CD4-positive, alpha-beta T cell treated with Interleukin-6 at 100 ng/mL for 8 hours (primary cell): ENCODE results near the gene MKNK2.

ENCODE experiments used
- DNase-seq: peaks from one replicate; pipeline ENCODE4 v3.0.0-alpha.2; 2020; ENCODE audit warnings: mixed read lengths, low spot score

The MKNK2 gene

GRCh38 chr19:2058570-2059421 is 7.8 kb upstream of the MKNK2 start:
- no peak for DNase-seq

- DNase-seq, result no peak
Observed at GRCh38 chr19:2057484-2058469, 6.7 kb upstream of the MKNK2 start.

GRCh38 chr19:2056837-2057192 is 5.8 kb upstream of the MKNK2 start:
- no peak for DNase-seq

- peak; percentile 65 for DNase-seq
Observed at GRCh38 chr19:2055931-2056836, 5.1 kb upstream of the MKNK2 start.

GRCh38 chr19:2054763-2055162 is 3.7 kb upstream of the MKNK2 start:
- DNase-seq, result no peak

GRCh38 chr19:2053601-2054389 is 2.8 kb upstream of the MKNK2 start:
- DNase-seq, result no peak

GRCh38 chr19:2051773-2052704 is 995 bp upstream of the MKNK2 start:
- DNase-seq, result peak; percentile 55

GRCh38 chr19:2050349-2050990 is 574 bp downstream of the MKNK2 start:
- DNase-seq, result no peak

GRCh38 chr19:2049741-2050348 is 1.2 kb downstream of the MKNK2 start:
- DNase-seq, result peak; percentile 68

GRCh38 chr19:2048959-2049740 is 1.9 kb downstream of the MKNK2 start:
- no peak for DNase-seq

GRCh38 chr19:2048104-2048958 is 2.7 kb downstream of the MKNK2 start:
- no peak for DNase-seq

- DNase-seq, result no peak
Observed at GRCh38 chr19:2047449-2048103, 3.5 kb downstream of the MKNK2 start.

GRCh38 chr19:2047076-2047448 is 4.0 kb downstream of the MKNK2 start:
- DNase-seq, result no peak

GRCh38 chr19:2046046-2046907 is 4.8 kb downstream of the MKNK2 start:
- no peak for DNase-seq

GRCh38 chr19:2045501-2046045 is 5.5 kb downstream of the MKNK2 start:
- DNase-seq, result no peak
